Measurements from ENCODE around the gene PDXK.

DNA sequence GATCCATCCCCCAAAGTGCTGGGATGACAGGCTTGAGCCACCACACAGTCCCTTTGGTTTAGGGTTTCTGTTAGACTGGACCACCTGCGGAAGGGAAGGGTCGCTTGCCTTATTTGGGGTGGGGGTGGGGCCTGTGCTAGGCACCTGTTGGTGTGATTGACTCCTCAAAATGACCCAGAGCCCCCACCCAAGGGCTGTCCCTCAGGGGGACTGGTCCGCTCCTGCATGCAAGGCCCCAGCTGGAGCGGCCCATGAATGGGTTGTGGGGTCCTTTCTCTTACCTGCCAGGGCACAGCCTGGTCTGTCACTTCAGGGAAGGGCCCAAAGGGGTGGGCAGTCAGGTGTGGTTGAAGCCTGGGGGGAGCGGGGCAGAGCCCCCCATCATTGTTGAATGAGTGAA, 59.0 kb downstream of the PDXK start:
- TF ChIP-seq, protein P1, sequence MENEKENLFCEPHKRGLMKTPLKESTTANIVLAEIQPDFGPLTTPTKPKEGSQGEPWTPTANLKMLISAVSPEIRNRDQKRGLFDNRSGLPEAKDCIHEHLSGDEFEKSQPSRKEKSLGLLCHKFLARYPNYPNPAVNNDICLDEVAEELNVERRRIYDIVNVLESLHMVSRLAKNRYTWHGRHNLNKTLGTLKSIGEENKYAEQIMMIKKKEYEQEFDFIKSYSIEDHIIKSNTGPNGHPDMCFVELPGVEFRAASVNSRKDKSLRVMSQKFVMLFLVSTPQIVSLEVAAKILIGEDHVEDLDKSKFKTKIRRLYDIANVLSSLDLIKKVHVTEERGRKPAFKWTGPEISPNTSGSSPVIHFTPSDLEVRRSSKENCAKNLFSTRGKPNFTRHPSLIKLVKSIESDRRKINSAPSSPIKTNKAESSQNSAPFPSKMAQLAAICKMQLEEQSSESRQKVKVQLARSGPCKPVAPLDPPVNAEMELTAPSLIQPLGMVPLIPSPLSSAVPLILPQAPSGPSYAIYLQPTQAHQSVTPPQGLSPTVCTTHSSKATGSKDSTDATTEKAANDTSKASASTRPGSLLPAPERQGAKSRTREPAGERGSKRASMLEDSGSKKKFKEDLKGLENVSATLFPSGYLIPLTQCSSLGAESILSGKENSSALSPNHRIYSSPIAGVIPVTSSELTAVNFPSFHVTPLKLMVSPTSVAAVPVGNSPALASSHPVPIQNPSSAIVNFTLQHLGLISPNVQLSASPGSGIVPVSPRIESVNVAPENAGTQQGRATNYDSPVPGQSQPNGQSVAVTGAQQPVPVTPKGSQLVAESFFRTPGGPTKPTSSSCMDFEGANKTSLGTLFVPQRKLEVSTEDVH (IDR thresholded peaks at IDR 0.05; ENCODE audit: low read depth, partially characterized antibody): no peak
- TF ChIP-seq CHD1 (IDR thresholded peaks at IDR 0.05; ENCODE audit: low read depth, low read length) (no peak), POLR2A (IDR thresholded peaks at IDR 0.05; ENCODE audit: low read depth, low read length) (no peak), EGR1 (IDR thresholded peaks at IDR 0.05; ENCODE audit: borderline replicate concordance in 1 of 2, low read depth in 2 of 2, low read length in 2 of 2) (no peak), TBL1XR1 (IDR thresholded peaks at IDR 0.05; ENCODE audit: low read depth, low read length) (no peak)
- TF ChIP-seq, protein P2, sequence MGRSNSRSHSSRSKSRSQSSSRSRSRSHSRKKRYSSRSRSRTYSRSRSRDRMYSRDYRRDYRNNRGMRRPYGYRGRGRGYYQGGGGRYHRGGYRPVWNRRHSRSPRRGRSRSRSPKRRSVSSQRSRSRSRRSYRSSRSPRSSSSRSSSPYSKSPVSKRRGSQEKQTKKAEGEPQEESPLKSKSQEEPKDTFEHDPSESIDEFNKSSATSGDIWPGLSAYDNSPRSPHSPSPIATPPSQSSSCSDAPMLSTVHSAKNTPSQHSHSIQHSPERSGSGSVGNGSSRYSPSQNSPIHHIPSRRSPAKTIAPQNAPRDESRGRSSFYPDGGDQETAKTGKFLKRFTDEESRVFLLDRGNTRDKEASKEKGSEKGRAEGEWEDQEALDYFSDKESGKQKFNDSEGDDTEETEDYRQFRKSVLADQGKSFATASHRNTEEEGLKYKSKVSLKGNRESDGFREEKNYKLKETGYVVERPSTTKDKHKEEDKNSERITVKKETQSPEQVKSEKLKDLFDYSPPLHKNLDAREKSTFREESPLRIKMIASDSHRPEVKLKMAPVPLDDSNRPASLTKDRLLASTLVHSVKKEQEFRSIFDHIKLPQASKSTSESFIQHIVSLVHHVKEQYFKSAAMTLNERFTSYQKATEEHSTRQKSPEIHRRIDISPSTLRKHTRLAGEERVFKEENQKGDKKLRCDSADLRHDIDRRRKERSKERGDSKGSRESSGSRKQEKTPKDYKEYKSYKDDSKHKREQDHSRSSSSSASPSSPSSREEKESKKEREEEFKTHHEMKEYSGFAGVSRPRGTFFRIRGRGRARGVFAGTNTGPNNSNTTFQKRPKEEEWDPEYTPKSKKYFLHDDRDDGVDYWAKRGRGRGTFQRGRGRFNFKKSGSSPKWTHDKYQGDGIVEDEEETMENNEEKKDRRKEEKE (IDR thresholded peaks at IDR 0.05): no peak

Measured in GM12878 (cell line).